PC-3 (cell line): ENCODE measurements around the gene PGA4. TPM values are rescaled to one million over a fixed set of nuclear protein-coding genes. Genes with fewer than 3 reads are reported as not detected.

ENCODE experiments used
- ATAC-seq: fragments of 200-7000 bp; cut with Tn5 transposase; 2 replicates; pipeline ENCODE4 v1.9.1; 2020; ENCODE audit warnings: mild to moderate bottlenecking, moderate library complexity
- BruUV-seq: library from RNA; stranded (reverse); fragments of 400-500 nt; replicated peaks from 2 replicates; lab custom pipeline; 2021; lab: Mats Ljungman, UMichigan
- CTCF ChIA-PET: fragments of 300-600 bp; sonication (Branson Sonifier 250); formaldehyde crosslinking; loops from one replicate; lab custom pipeline; 2022; ENCODE audit warnings: antibody characterized with exemption; lab: Charles Lee
- POLR2A ChIA-PET: fragments of 300-600 bp; sonication (Branson Sonifier 250); formaldehyde crosslinking; loops from one replicate; lab custom pipeline; 2022; ENCODE audit warnings: antibody characterized with exemption; ENCODE audit not compliant: unreplicated experiment; lab: Charles Lee
- DNase-seq: peaks from one replicate; pipeline ENCODE4 v3.0.0-alpha.2; 2015
- H2AFZ ChIP-seq: fragments of 300-600 bp; sonication (generic); 2 replicates; pipeline ENCODE4 v1.6.0; 2016; ENCODE audit warnings: antibody characterized with exemption, low read length
- H3F3A ChIP-seq: fragments of 300-600 bp; sonication (generic); one replicate; pipeline ENCODE4 v1.6.0; 2017; ENCODE audit warnings: antibody characterized with exemption, low read length, control low read depth, mild to moderate bottlenecking; ENCODE audit not compliant: unreplicated experiment
- H3K27ac ChIP-seq: fragments of 300-600 bp; sonication (generic); 2 replicates; pipeline ENCODE4 v1.5.1; 2016; ENCODE audit warnings: mild to moderate bottlenecking, low read length
- H3K27me3 ChIP-seq: fragments of 300-600 bp; sonication (generic); 2 replicates; pipeline ENCODE4 v1.6.1; 2016; ENCODE audit warnings: low read length, mixed read lengths
- H3K36me3 ChIP-seq: fragments of 300-600 bp; sonication (generic); 2 replicates; pipeline ENCODE4 v1.6.1; 2016; ENCODE audit warnings: low read depth, mixed run types, low read length, mixed read lengths
- H3K4me1 ChIP-seq: fragments of 300-600 bp; sonication (generic); 2 replicates; pipeline ENCODE4 v1.5.1; 2016; ENCODE audit warnings: low read length; ENCODE audit not compliant: insufficient read depth
- H3K4me2 ChIP-seq: fragments of 300-600 bp; sonication (generic); 2 replicates; pipeline ENCODE4 v1.6.0; 2016; ENCODE audit warnings: low read length
- H3K4me3 ChIP-seq: fragments of 300-600 bp; sonication (generic); 2 replicates; pipeline ENCODE4 v1.5.1; 2016; ENCODE audit warnings: mild to moderate bottlenecking, low read length, mixed read lengths
- H3K79me2 ChIP-seq: fragments of 300-600 bp; sonication (generic); 2 replicates; pipeline ENCODE4 v1.6.1; 2017; ENCODE audit warnings: low read length, mixed read lengths
- H3K9ac ChIP-seq: fragments of 300-600 bp; sonication (generic); 2 replicates; pipeline ENCODE4 v1.6.0; 2016; ENCODE audit warnings: mild to moderate bottlenecking, low read length
- H3K9me2 ChIP-seq: fragments of 300-600 bp; sonication (generic); replicated peaks from 2 replicates; pipeline ENCODE4 v1.6.1; 2016; ENCODE audit warnings: mixed run types, low read length, mixed read lengths
- H3K9me3 ChIP-seq: fragments of 300-600 bp; sonication (generic); 2 replicates; pipeline ENCODE4 v1.6.1; 2016; ENCODE audit warnings: low read length, mixed read lengths
- H4K20me1 ChIP-seq: fragments of 300-600 bp; sonication (generic); 2 replicates; pipeline ENCODE4 v1.6.1; 2016; ENCODE audit warnings: low read length, mixed read lengths
- EZH2 ChIP-seq: fragments of 300-600 bp; sonication (generic); IDR thresholded peaks from one replicate; pipeline ENCODE4 v1.6.1; 2017; ENCODE audit warnings: antibody characterized with exemption, mild to moderate bottlenecking, low read length; ENCODE audit not compliant: unreplicated experiment
- EZH2phosphoT487 ChIP-seq: fragments of 300-600 bp; sonication (generic); IDR thresholded peaks from 2 replicates; pipeline ENCODE4 v1.6.1; 2018; ENCODE audit warnings: mild to moderate bottlenecking, antibody characterized with exemption, low read length, borderline replicate concordance
- intact Hi-C: fragments of 100-400 bp; cut with micrococcal nuclease; formaldehyde crosslinking; loops from 2 replicates; pipeline ENCODE4 v1.9.0; 2023
- total RNA-seq: library from RNA; depleted of rRNA; stranded (reverse); fragments of >200 nt; gene quantifications from 2 replicates; pipeline ENCODE4 v1.2.3, GENCODE V29; 2014
- TF ChIP-seq, protein P1 (sequence below): fragments of 300-600 bp; sonication (generic); conservative IDR thresholded peaks from 2 replicates; pipeline ENCODE4 v1.5.1; 2017; ENCODE audit warnings: antibody characterized with exemption, low read depth, mild to moderate bottlenecking, low read length

PGA4 gene
- total RNA-seq, 1 experiment from 2014 or later = not detected

DNA sequence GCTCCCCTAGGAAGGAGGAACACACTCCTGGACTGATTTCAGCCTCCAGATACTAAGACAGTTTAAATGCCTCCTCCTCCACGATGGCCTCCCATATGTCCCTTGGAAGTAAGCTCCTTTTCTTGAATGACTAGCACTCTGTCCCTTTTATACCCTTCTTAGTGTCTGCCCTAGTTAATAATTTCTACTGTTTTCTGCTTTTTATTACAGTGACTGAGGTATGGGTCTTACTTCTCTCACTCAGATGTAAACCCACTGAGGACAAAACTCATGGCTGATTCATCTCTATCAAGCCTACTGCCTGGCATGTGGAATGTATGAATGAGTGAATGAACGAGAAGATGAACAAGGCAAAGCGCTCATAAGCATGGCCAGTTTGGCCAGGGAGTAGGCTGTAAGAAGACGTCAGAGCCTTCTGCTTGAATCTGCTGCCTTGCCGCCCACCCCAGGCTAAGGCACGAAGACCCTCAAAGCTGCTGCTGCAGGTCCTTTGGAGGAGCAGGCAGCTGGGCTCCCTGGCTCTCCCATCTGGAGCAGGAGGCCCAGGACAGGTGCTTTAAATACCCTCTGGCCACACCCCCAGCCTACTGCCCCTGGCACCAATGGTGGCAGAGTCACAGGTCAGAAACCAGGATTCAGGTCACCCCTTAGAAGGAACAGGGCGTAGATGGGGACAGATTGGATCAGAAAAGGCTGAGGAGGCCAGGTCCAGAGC lies 27.0 kb upstream of the PGA4 start:
- intact Hi-C loops = no loop called here
- Histone ChIP-seq H3K79me2 (no peaks in the 10 kb centered on the region), H3K9ac (no peak overlapping the region), H2AFZ (no peak overlapping the region), H4K20me1 (no peaks in the 10 kb centered on the region), H3K36me3 (no peaks in the 10 kb centered on the region), H3K27ac (no peak overlapping the region), H3K27me3 (peaks cover 26% of the 10 kb centered on the region; the same call in 1 of the 2 replicates), H3K4me1 (no peaks in the 10 kb centered on the region), H3K9me2 (no peaks in the 10 kb centered on the region), H3K9me3 (peaks cover 16% of the 10 kb centered on the region), H3K4me3 (no peak overlapping the region), H3F3A (no peaks in the 10 kb centered on the region), H3K4me2 (no peak overlapping the region)
- BruUV-seq = no TSS peak
- TF ChIP-seq, protein P1, sequence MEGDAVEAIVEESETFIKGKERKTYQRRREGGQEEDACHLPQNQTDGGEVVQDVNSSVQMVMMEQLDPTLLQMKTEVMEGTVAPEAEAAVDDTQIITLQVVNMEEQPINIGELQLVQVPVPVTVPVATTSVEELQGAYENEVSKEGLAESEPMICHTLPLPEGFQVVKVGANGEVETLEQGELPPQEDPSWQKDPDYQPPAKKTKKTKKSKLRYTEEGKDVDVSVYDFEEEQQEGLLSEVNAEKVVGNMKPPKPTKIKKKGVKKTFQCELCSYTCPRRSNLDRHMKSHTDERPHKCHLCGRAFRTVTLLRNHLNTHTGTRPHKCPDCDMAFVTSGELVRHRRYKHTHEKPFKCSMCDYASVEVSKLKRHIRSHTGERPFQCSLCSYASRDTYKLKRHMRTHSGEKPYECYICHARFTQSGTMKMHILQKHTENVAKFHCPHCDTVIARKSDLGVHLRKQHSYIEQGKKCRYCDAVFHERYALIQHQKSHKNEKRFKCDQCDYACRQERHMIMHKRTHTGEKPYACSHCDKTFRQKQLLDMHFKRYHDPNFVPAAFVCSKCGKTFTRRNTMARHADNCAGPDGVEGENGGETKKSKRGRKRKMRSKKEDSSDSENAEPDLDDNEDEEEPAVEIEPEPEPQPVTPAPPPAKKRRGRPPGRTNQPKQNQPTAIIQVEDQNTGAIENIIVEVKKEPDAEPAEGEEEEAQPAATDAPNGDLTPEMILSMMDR = no peak
- TF ChIP-seq EZH2phosphoT487 (no peak), EZH2 (no peak)
- ATAC-seq (no peak), DNase-seq (no peak)
- ChIA-PET CTCF (no interaction called here), POLR2A (no interaction called here)

DNA sequence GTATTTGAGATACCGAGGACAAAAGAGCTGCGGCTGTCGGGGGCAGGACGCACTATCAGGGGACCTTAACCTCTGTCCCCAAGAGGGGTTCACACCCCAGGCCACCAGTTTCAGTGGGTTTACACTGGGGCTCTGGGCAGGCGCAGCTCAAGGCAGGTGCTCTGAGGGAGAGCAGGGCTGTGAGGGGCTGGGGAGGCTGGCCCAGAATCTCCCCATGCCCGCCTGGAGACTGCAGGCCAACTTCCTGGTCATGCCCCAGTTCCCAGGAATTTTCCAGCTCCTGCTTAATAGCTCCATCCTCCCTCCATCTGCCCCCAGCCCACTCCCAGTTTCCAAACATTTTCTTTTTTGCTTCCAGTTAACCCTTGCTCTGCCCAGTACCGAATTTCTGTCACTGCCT lies 26.4 kb upstream of the PGA4 start:
- ATAC-seq = no peak

More for the DNA sequence above, 26.4 kb upstream of the PGA4 start:
- Histone ChIP-seq H3K4me1 (no peaks in the 10 kb centered on the region), H3K9ac (no peak overlapping the region), H3K9me2 (no peaks in the 10 kb centered on the region), H3K4me3 (no peak overlapping the region), H3K79me2 (no peaks in the 10 kb centered on the region), H3K36me3 (no peaks in the 10 kb centered on the region), H4K20me1 (no peaks in the 10 kb centered on the region), H3F3A (no peaks in the 10 kb centered on the region), H3K9me3 (peaks cover 16% of the 10 kb centered on the region), H3K27ac (no peak overlapping the region), H3K4me2 (no peak overlapping the region), H2AFZ (no peak overlapping the region), H3K27me3 (peaks cover 29% of the 10 kb centered on the region; the same call in 1 of the 2 replicates)
- ChIA-PET CTCF (interaction anchor here (0.6 kb wide), 1 partner anchor 489 kb away, joined by 3 read pairs; no protein-coding TSS in a partner anchor), POLR2A (no interaction called here)
- TF ChIP-seq EZH2phosphoT487 (no peak), EZH2 (no peak)
- TF ChIP-seq, protein P1 = no peak
- intact Hi-C loops = no loop called here
- BruUV-seq = no TSS peak
- no peak for DNase-seq
